Inferior parietal cortex (tissue), 1 donor: ENCODE results near the gene ZCCHC24.

Source experiments
- DNase-seq: peaks from one replicate; pipeline ENCODE4 v3.0.0-alpha.2; 2016; ENCODE audit errors: extremely low spot score

Gene ZCCHC24

GRCh38 chr10:79399223-79399831 lies 46.1 kb downstream of the ZCCHC24 start:
- peak; percentile 51 for DNase-seq

- DNase-seq: no peak
These were observed 46.8 kb downstream of the ZCCHC24 start for GRCh38 chr10:79398642-79399041.

GRCh38 chr10:79397575-79398303 lies 47.7 kb downstream of the ZCCHC24 start:
- no peak for DNase-seq

GRCh38 chr10:79397051-79397450 lies 48.4 kb downstream of the ZCCHC24 start:
- no peak for DNase-seq

GRCh38 chr10:79396520-79396919 lies 48.9 kb downstream of the ZCCHC24 start:
- no peak for DNase-seq

- DNase-seq: no peak
These were observed 50.8 kb downstream of the ZCCHC24 start for GRCh38 chr10:79394664-79395063.

- DNase-seq: no peak
These were observed 51.4 kb downstream of the ZCCHC24 start for GRCh38 chr10:79393924-79394610.

GRCh38 chr10:79393221-79393923 lies 52.1 kb downstream of the ZCCHC24 start:
- DNase-seq: no peak

- no peak for DNase-seq
These were observed 52.8 kb downstream of the ZCCHC24 start for GRCh38 chr10:79392506-79393176.

- DNase-seq: no peak
These were observed 53.4 kb downstream of the ZCCHC24 start for GRCh38 chr10:79392020-79392398.

GRCh38 chr10:79391231-79392019 lies 54.0 kb downstream of the ZCCHC24 start:
- DNase-seq: no peak

GRCh38 chr10:79390551-79391229 lies 54.7 kb downstream of the ZCCHC24 start:
- no peak for DNase-seq

GRCh38 chr10:79390057-79390456 lies 55.4 kb downstream of the ZCCHC24 start:
- no peak for DNase-seq

GRCh38 chr10:79387974-79388850 lies 57.2 kb downstream of the ZCCHC24 start:
- no peak for DNase-seq

GRCh38 chr10:79387466-79387973 lies 57.9 kb downstream of the ZCCHC24 start:
- no peak for DNase-seq

GRCh38 chr10:79386637-79387465 lies 58.6 kb downstream of the ZCCHC24 start:
- DNase-seq: no peak

GRCh38 chr10:79385804-79386531 lies 59.5 kb downstream of the ZCCHC24 start:
- DNase-seq: no peak

- no peak for DNase-seq
These were observed 60.0 kb downstream of the ZCCHC24 start for GRCh38 chr10:79385392-79385795.
